ENCODE results near the gene NCAPG2.

DNA sequence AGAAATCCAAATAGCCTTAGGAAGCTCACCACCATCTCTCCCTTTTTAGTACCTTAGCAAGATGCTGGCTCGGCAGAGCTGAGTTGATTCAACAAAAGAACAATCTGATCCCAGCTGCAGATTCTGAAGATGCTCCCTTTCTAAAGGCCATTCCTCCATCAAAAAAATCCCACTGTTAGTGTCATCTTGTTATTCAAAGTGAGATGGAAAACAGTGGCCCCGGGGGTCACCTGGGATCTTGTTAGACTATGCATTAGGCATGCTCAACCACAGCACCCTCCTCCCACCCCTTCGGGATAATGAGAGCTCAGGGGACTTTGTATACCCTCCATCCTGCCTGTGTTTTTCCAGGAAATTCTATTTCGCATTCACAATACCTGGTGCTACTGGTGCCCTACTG is 2.4 kb downstream of the NCAPG2 start:
- TF ChIP-seq NFE2L2 (IDR thresholded peaks at IDR 0.05; ENCODE audit: low read length) (no peak), ZNF263 (CRISPR knock-in tag; IDR thresholded peaks at IDR 0.05) (no peak), ZNF382 (CRISPR knock-in tag; IDR thresholded peaks at IDR 0.05; ENCODE audit: borderline replicate concordance) (no peak), ZFX (CRISPR knock-in tag; IDR thresholded peaks at IDR 0.05; ENCODE audit: low read depth) (no peak), ZBTB1 (CRISPR knock-in tag; IDR thresholded peaks at IDR 0.05; ENCODE audit: borderline replicate concordance) (no peak), EZH2 (conservative IDR thresholded peaks at IDR 0.05; ENCODE audit: low read depth, low read length) (no peak)
- TF ChIP-seq, protein P1, sequence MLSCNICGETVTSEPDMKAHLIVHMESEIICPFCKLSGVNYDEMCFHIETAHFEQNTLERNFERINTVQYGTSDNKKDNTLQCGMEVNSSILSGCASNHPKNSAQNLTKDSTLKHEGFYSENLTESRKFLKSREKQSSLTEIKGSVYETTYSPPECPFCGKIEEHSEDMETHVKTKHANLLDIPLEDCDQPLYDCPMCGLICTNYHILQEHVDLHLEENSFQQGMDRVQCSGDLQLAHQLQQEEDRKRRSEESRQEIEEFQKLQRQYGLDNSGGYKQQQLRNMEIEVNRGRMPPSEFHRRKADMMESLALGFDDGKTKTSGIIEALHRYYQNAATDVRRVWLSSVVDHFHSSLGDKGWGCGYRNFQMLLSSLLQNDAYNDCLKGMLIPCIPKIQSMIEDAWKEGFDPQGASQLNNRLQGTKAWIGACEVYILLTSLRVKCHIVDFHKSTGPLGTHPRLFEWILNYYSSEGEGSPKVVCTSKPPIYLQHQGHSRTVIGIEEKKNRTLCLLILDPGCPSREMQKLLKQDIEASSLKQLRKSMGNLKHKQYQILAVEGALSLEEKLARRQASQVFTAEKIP (CRISPR knock-in tag; IDR thresholded peaks at IDR 0.05; ENCODE audit: borderline replicate concordance), result no peak

Measured in HepG2 (cell line).